ENCODE measurements around the gene NTN1.

DNA sequence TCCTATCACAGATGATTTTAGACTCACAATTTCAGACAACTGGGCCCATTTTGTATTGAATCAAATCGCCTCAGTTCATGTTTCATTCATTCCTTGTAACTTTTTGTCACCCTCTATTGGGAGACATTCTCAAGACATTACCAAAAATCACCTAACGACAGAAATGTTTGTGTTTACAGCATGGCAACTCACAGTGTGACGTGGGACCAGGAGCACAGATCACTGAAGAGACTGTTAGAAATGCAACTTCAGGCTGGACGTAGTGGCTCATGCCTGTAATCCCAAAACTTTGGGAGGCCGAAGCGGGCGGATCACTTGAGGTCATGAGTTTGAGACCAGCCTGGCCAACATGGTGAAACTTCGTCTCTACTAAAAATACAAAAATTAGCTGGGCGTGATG lies 249.6 kb downstream of the NTN1 start:
- TF ChIP-seq, protein P1, sequence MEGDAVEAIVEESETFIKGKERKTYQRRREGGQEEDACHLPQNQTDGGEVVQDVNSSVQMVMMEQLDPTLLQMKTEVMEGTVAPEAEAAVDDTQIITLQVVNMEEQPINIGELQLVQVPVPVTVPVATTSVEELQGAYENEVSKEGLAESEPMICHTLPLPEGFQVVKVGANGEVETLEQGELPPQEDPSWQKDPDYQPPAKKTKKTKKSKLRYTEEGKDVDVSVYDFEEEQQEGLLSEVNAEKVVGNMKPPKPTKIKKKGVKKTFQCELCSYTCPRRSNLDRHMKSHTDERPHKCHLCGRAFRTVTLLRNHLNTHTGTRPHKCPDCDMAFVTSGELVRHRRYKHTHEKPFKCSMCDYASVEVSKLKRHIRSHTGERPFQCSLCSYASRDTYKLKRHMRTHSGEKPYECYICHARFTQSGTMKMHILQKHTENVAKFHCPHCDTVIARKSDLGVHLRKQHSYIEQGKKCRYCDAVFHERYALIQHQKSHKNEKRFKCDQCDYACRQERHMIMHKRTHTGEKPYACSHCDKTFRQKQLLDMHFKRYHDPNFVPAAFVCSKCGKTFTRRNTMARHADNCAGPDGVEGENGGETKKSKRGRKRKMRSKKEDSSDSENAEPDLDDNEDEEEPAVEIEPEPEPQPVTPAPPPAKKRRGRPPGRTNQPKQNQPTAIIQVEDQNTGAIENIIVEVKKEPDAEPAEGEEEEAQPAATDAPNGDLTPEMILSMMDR (IDR thresholded peaks at IDR 0.05; ENCODE audit: poor library complexity): no peak
- no peak for TF ChIP-seq EZH2 (IDR thresholded peaks at IDR 0.05; ENCODE audit: borderline replicate concordance)

Measured in hepatocyte (in vitro differentiated cells).